A549 (cell line): ENCODE measurements around the gene GCKR. TPM values are rescaled to one million over a fixed set of nuclear protein-coding genes. Genes with fewer than 3 reads are reported as not detected.

Experiments
- ATAC-seq, 2 experiments: fragments of 200-7000 bp in 1 of 2; fragments of >200 bp in 1 of 2; cut with Nextera tagmentation in 1 of 2; cut with Tn5 transposase in 1 of 2; 3 replicates each; pipeline versions ENCODE4 v1.8.0 to v1.9.1; 2018 to 2020; ENCODE audit warnings: mild to moderate bottlenecking in 1 of 2, moderate library complexity in 1 of 2
- CTCF ChIA-PET: fragments of 300-600 bp; sonication (Branson Sonifier 250); formaldehyde crosslinking; extraction: SDS; loops from one replicate; lab custom pipeline; 2021; ENCODE audit warnings: antibody characterized with exemption, inconsistent platforms; lab: Yijun Ruan, JAX
- POLR2A ChIA-PET: fragments of 350-600 bp; formaldehyde crosslinking; extraction: SDS; loops from one replicate; lab custom pipeline; 2021; ENCODE audit warnings: antibody characterized with exemption, inconsistent platforms; lab: Yijun Ruan, JAX
- DNase-seq, 2 experiments: peaks; one replicate each; pipeline versions ENCODE4 v3.0.0 to v3.0.0-alpha.2; 2011 to 2016; ENCODE audit warnings: low read depth in 1 of 2, low spot score in 1 of 2
- FAIRE-seq: peaks from 2 replicates; lab custom pipeline; 2011; peaks lifted over from hg19 to GRCh38; lab: Jason Lieb, UNC
- H3K27ac ChIP-seq, 2 experiments: fragments of >200 bp; sonication (Bioruptor Twin); formaldehyde crosslinking; 3 replicates each; pipeline ENCODE4 v1.5.1; 2016 to 2017
- H3K4me1 ChIP-seq: fragments of >200 bp; sonication (Bioruptor Twin); formaldehyde crosslinking; 3 replicates; pipeline ENCODE4 v1.6.1; 2016
- H3K4me2 ChIP-seq: fragments of >200 bp; sonication (Bioruptor Twin); formaldehyde crosslinking; 3 replicates; pipeline ENCODE4 v1.6.1; 2016
- H3K4me3 ChIP-seq: fragments of >200 bp; sonication (Bioruptor Twin); formaldehyde crosslinking; 3 replicates; pipeline ENCODE4 v1.5.1; 2016
- H3K9me3 ChIP-seq: fragments of >200 bp; sonication (Bioruptor Twin); formaldehyde crosslinking; 3 replicates; pipeline ENCODE4 v1.6.1; 2016
- BCL3 ChIP-seq: fragments of >200 bp; sonication (Bioruptor Twin); formaldehyde crosslinking; IDR thresholded peaks from 3 replicates; pipeline ENCODE4 v1.6.1; 2016
- BHLHE40 ChIP-seq: IDR thresholded peaks from 2 replicates; pipeline ENCODE4 v1.6.1; 2012; ENCODE audit warnings: low read depth, low read length, inconsistent platforms
- CBX8 ChIP-seq: fragments of 200-600 bp; sonication (generic); IDR thresholded peaks from 2 replicates; pipeline ENCODE4 v1.6.1; 2016
- CEBPB ChIP-seq, 2 experiments: fragments of >200 bp in 1 of 2; sonication (Bioruptor Twin) in 1 of 2; formaldehyde crosslinking in 1 of 2; IDR thresholded peaks; 2 replicates each; pipeline ENCODE4 v1.6.1; 2012 to 2016
- CHD2 ChIP-seq: fragments of 150-350 bp; IDR thresholded peaks from 2 replicates; pipeline ENCODE4 v1.6.1; 2014; ENCODE audit warnings: low read length; ENCODE audit not compliant: partially characterized antibody
- CHD4 ChIP-seq: fragments of 200-600 bp; sonication (generic); IDR thresholded peaks from 2 replicates; pipeline ENCODE4 v1.6.1; 2016; ENCODE audit warnings: antibody characterized with exemption, mild to moderate bottlenecking, borderline replicate concordance
- CTCF ChIP-seq: fragments of >200 bp; sonication (Bioruptor Twin); formaldehyde crosslinking; IDR thresholded peaks from 3 replicates; pipeline ENCODE4 v1.5.1; 2016
- EHMT2 ChIP-seq: fragments of 200-600 bp; sonication (generic); IDR thresholded peaks from 2 replicates; pipeline ENCODE4 v1.6.1; 2016; ENCODE audit warnings: antibody characterized with exemption, low read depth, mild to moderate bottlenecking, moderate library complexity
- ESRRA ChIP-seq: fragments of 150-350 bp; IDR thresholded peaks from 2 replicates; pipeline ENCODE4 v1.6.1; 2014; ENCODE audit warnings: mild to moderate bottlenecking, low read length, borderline replicate concordance
- FOSB ChIP-seq: fragments of 250-450 bp; sonication (Bioruptor Pico); IDR thresholded peaks from 2 replicates; pipeline ENCODE4 v1.5.0; 2020; ENCODE audit warnings: mild to moderate bottlenecking, moderate library complexity
- FOXS1 ChIP-seq: fragments of 250-450 bp; sonication (Bioruptor Pico); IDR thresholded peaks from 2 replicates; pipeline ENCODE4 v1.5.0; 2020; ENCODE audit warnings: mild to moderate bottlenecking, moderate library complexity
- GATA3 ChIP-seq: IDR thresholded peaks from 2 replicates; pipeline ENCODE4 v1.6.1; 2012; ENCODE audit warnings: borderline replicate concordance
- HDAC2 ChIP-seq: fragments of 200-600 bp; sonication (generic); IDR thresholded peaks from 2 replicates; pipeline ENCODE4 v1.6.1; 2016
- HES2 ChIP-seq: fragments of >200 bp; sonication (Bioruptor Twin); formaldehyde crosslinking; IDR thresholded peaks from 2 replicates; pipeline ENCODE4 v1.6.1; 2016
- HEYL ChIP-seq: fragments of 250-450 bp; sonication (Bioruptor Pico); IDR thresholded peaks from 2 replicates; pipeline ENCODE4 v1.8.0; 2021; ENCODE audit warnings: mild to moderate bottlenecking, moderate library complexity
- JUN ChIP-seq, 2 experiments: fragments of >200 bp; sonication (Bioruptor Twin); formaldehyde crosslinking; IDR thresholded peaks; 2 replicates in 1 of 2; 3 replicates in 1 of 2; pipeline ENCODE4 v1.6.1; 2016 to 2017
- KDM1A ChIP-seq: fragments of 200-600 bp; sonication (generic); IDR thresholded peaks from 2 replicates; pipeline ENCODE4 v1.6.1; 2016; ENCODE audit warnings: low read depth, mild to moderate bottlenecking
- KDM5A ChIP-seq: fragments of 200-600 bp; sonication (generic); IDR thresholded peaks from 2 replicates; pipeline ENCODE4 v1.6.1; 2016; ENCODE audit warnings: antibody characterized with exemption, mild to moderate bottlenecking
- MAFK ChIP-seq: fragments of 450-650 bp; IDR thresholded peaks from 2 replicates; pipeline ENCODE4 v1.6.1; 2014; ENCODE audit not compliant: partially characterized antibody
- NR3C1 ChIP-seq: fragments of >200 bp; sonication (Bioruptor Twin); formaldehyde crosslinking; IDR thresholded peaks from 3 replicates; pipeline ENCODE4 v1.6.1; 2017
- RCOR1 ChIP-seq: fragments of 150-350 bp; IDR thresholded peaks from 2 replicates; pipeline ENCODE4 v1.6.1; 2014; ENCODE audit warnings: antibody characterized with exemption, low read length, low read depth
- RFX5 ChIP-seq: fragments of 450-650 bp; IDR thresholded peaks from 2 replicates; pipeline ENCODE4 v1.7.1; 2014; ENCODE audit warnings: antibody characterized with exemption, mild to moderate bottlenecking, moderate library complexity
- RNF2 ChIP-seq: fragments of 200-600 bp; sonication (generic); IDR thresholded peaks from 2 replicates; pipeline ENCODE4 v1.6.1; 2016; ENCODE audit warnings: low read depth, mild to moderate bottlenecking, antibody characterized with exemption, moderate library complexity, borderline replicate concordance
- SMC3 ChIP-seq: fragments of >200 bp; sonication (Bioruptor Twin); formaldehyde crosslinking; IDR thresholded peaks from 3 replicates; pipeline ENCODE4 v1.6.1; 2018; ENCODE audit warnings: inconsistent platforms
- SREBF2 ChIP-seq: fragments of 450-650 bp; IDR thresholded peaks from 2 replicates; pipeline ENCODE4 v1.6.1; 2014; ENCODE audit warnings: mild to moderate bottlenecking, moderate library complexity
- TFCP2L1 ChIP-seq: fragments of 250-450 bp; sonication (Bioruptor Pico); IDR thresholded peaks from 2 replicates; pipeline ENCODE4 v1.5.0; 2021; ENCODE audit warnings: mild to moderate bottlenecking
- ZNF302 ChIP-seq: fragments of 250-450 bp; sonication (Bioruptor Pico); IDR thresholded peaks from 2 replicates; pipeline ENCODE4 v1.9.0; 2021; ENCODE audit warnings: inconsistent platforms, mild to moderate bottlenecking, moderate library complexity
- WGBS: methylation state at CpG from one replicate; pipeline ENCODE4 v1.1.6; 2017; ENCODE audit errors: missing lambda C conversion rate; 5-methylcytosine and 5-hydroxymethylcytosine counted together
- polyA minus RNA-seq: library from RNA; depleted of rRNA, polyadenylated mRNA; stranded (reverse); fragments of >200 nt; gene quantifications from 2 replicates; pipeline ENCODE4 v1.2.3, GENCODE V29; 2011; rRNA and poly(A)+ RNA removed
- polyA plus RNA-seq, 4 experiments: library from polyadenylated mRNA; depleted of rRNA in 3 of 4; stranded (reverse); fragments of >200 nt; fragmentation: RNase III in 1 of 4; extraction: RNeasy Plus Mini Kit Qiagen cat#74134 plus additional on column Dnase treatment in 1 of 4; gene quantifications; 2 replicates in 3 of 4; 3 replicates in 1 of 4; pipeline ENCODE4 v1.2.3, GENCODE V29; 2011 to 2017

GCKR gene
- 0.48 and 0.65 TPM in 2 replicates for polyA plus RNA-seq (2011; rRNA removed)
- polyA plus RNA-seq (2012; cell fraction: cytosol; rRNA removed) = 0.22 and 0.29 TPM in 2 replicates
- 0.96 and 1.9 TPM in 2 replicates for polyA plus RNA-seq (2012; cell fraction: nucleus; rRNA removed)
- 0.10 to 0.30 TPM (median 0.25 TPM) in 3 replicates for polyA plus RNA-seq (2017; fragmentation: RNase III; extraction: RNeasy Plus Mini Kit Qiagen cat#74134 plus additional on column Dnase treatment)
- 0.62 and 0.68 TPM in 2 replicates for polyA minus RNA-seq

GRCh38 chr2:27496357-27497287 lies at the start of gene GCKR:
GCKR (plus strand) TSS chr2:27496839; CDS start chr2:27496905, 66 bp downstream.
- H3K4me2 ChIP-seq = peak within 1 kb of the TSS; percentile 97
- FAIRE-seq = no peak

GRCh38 chr2:27448381-27448780 lies 48.3 kb upstream of the GCKR start:
- FAIRE-seq = no peak
- H3K4me2 ChIP-seq = no peak overlapping the region
- H3K27ac ChIP-seq = no peak overlapping the region
- no peak for TF ChIP-seq FOSB (CRISPR knock-in tag)
- no peak for TF ChIP-seq CHD2
- TF ChIP-seq, all 56 proteins: peak for 0
- no peak for ATAC-seq
- Histone ChIP-seq H3K9me3 (no peaks in the 10 kb centered on the region), H3K4me3 (no peak overlapping the region), H3K4me1 (no peaks in the 10 kb centered on the region)
- WGBS = 56% methylated on average over 3 of the region's 3 CpGs
- DNase-seq = no peak
- ChIA-PET CTCF (interaction anchor here (0.6 to 2.0 kb wide), 8 partner anchors 10 to 1697 kb away, joined by 3 to 8 read pairs (median 3); no protein-coding TSS in a partner anchor), POLR2A (interaction anchor here (0.8 kb wide), 1 partner anchor 38 kb away, joined by 3 read pairs; no protein-coding TSS in a partner anchor)

More at GRCh38 chr2:27496357-27497287, at the start of gene GCKR:
- POLR2A ChIA-PET = no interaction called here
- ATAC-seq (peak in 1 of 2 experiments; percentile 47; a peak in 3 of 6 replicates), DNase-seq (peak in 1 of 2 experiments; percentile 45)
- TF ChIP-seq HDAC2 (no peak), NR3C1 (no peak), HEYL (no peak), KDM1A (no peak), KDM5A (no peak), CEBPB (IDR thresholded peaks at IDR 0.05) (no peak), FOSB (CRISPR knock-in tag) (no peak), CHD2 (no peak), MAFK (no peak)
- Histone ChIP-seq H3K27ac (no peak within 1 kb of the TSS), H3K4me1 (peaks cover 14% of the 10 kb centered on the region; the same call in 1 of the 3 replicates), H3K9me3 (no peaks in the 10 kb centered on the region), H3K4me3 (no peak within 1 kb of the TSS)
- 60% methylated on average over 12 of the region's 12 CpGs for WGBS
- CTCF ChIA-PET = interaction anchor here (0.9 kb wide), 1 partner anchor 22 kb away, joined by 3 read pairs; no protein-coding TSS in a partner anchor

DNA sequence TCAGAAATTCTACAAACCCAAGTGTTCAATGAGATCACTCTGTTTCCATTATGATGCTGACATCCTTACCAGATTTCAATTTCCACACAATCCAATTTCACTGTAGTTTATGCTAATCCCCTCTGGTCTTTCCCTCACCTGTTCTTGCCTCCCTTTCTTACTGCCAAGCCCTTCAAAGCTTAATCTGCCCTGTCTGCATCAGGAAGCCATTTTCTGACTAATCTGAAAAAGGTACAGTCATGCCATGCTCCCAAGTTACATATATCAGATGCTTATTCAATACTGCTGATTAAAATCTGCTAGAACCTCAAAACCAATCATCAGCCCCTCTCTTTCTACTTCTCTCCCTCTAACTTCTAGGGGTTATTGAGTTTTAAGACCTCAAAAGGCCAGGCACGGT lies 45.5 kb upstream of the GCKR start:
- no peak for TF ChIP-seq RCOR1
- TF ChIP-seq ESRRA = no peak
- no peak for TF ChIP-seq CBX8
- no peak for TF ChIP-seq EHMT2
- TF ChIP-seq CHD2 = no peak
- TF ChIP-seq SREBF2 = no peak
- TF ChIP-seq BHLHE40 = no peak
- no peak for TF ChIP-seq GATA3
- no peak for TF ChIP-seq KDM5A
- no peak for TF ChIP-seq SMC3
- TF ChIP-seq HES2 = no peak
- no peak for TF ChIP-seq BCL3
- no peak for TF ChIP-seq ZNF302 (CRISPR knock-in tag)
- TF ChIP-seq RNF2 = no peak
- TF ChIP-seq JUN (IDR thresholded peaks at IDR 0.05) = no peak
- no peak for TF ChIP-seq TFCP2L1 (CRISPR knock-in tag)
- TF ChIP-seq RFX5 = no peak
- no peak for TF ChIP-seq CTCF
- TF ChIP-seq CHD4 = no peak
- no peak for TF ChIP-seq FOXS1 (CRISPR knock-in tag)
- Histone ChIP-seq H3K9me3 (no peaks in the 10 kb centered on the region), H3K4me2 (no peak overlapping the region), H3K4me3 (no peak overlapping the region), H3K4me1 (no peaks in the 10 kb centered on the region), H3K27ac (no peak overlapping the region)
- ATAC-seq (no peak), FAIRE-seq (no peak), DNase-seq (no peak)
- 93% methylated on average over 1 of the region's 1 CpG for WGBS
- ChIA-PET POLR2A (no interaction called here), CTCF (interaction anchor here (1.2 kb wide), 1 partner anchor 232 kb away, joined by 3 read pairs; no protein-coding TSS in a partner anchor)
